Measurements from ENCODE around the gene ANKFN1.

- TF ChIP-seq CTCF (IDR thresholded peaks at IDR 0.05; ENCODE audit: low read depth, low read length, poor library complexity, severe bottlenecking) (no peak), EZH2phosphoT487 (IDR thresholded peaks at IDR 0.05; ENCODE audit: borderline replicate concordance, low read length) (no peak)
Measured at GRCh38 chr17:56231252-56231651, 78.0 kb downstream of the ANKFN1 start.

Measured in DOHH2 (cell line).